Fibroblast of skin of scalp (primary cell): ENCODE measurements around the gene TNNT1.
"Not testable (repeated sequence)": the region's sequence is repeated elsewhere in the genome, so short reads cannot be mapped to it uniquely, and the experiment has no call there.

ENCODE experiments used
- DNase-seq: peaks from one replicate; pipeline ENCODE4 v3.0.0-alpha.2; 2013

Gene TNNT1

DNA sequence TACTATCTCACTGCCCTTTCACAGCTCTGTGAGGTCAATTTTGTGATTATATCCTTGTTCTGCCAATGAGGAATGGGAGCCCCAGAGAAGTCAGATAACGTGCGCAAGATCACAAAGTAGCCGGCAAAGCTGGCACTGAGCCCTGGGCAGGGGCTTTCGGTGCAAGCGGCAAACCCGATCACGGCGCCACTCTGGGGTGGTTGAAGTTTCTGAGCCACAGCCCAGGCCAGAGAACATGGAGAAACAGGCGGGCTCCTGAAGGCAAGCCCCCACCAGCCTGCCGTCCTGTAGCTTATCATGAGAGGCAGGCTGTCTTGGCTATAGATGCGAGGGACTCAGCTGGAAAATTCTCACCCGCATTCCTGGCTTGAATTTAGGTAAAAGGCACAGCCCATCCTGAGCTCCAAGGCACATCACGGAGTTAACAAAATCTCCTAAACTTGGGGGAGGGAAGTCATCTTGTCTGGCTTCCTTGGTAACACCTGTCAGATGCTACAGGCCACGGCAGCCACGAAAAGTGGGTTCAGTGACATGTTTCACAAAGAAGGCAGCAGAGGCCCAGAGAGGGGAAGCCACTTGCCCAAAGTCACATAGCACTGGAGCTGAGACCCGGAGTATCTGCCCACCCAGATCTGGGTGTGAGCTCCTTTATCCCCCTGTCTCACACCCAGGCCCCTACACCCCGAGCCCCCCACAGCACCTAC lies 12.5 kb downstream of the TNNT1 start:
- no peak for DNase-seq

DNA sequence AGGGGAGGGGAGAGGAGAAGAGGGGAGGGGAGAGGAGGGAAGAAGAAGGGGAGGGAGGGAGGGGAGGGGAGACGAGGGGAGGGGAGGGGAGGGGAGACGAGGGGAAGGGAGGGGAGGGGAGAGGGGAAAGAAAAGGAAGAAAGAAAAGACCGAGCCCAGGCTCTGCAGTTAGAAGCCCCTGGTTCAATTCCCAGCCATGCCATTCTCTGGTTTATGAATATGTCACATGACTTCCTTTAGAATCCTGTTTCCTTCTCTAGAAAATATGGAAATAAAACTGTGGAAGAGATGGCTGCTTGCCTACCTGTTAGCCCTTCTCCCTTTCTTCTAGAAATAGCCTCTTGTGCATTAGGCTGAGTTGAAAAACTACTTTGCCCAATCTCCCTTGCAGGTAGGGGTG lies 14.3 kb downstream of the TNNT1 start:
- DNase-seq: no peak

DNA sequence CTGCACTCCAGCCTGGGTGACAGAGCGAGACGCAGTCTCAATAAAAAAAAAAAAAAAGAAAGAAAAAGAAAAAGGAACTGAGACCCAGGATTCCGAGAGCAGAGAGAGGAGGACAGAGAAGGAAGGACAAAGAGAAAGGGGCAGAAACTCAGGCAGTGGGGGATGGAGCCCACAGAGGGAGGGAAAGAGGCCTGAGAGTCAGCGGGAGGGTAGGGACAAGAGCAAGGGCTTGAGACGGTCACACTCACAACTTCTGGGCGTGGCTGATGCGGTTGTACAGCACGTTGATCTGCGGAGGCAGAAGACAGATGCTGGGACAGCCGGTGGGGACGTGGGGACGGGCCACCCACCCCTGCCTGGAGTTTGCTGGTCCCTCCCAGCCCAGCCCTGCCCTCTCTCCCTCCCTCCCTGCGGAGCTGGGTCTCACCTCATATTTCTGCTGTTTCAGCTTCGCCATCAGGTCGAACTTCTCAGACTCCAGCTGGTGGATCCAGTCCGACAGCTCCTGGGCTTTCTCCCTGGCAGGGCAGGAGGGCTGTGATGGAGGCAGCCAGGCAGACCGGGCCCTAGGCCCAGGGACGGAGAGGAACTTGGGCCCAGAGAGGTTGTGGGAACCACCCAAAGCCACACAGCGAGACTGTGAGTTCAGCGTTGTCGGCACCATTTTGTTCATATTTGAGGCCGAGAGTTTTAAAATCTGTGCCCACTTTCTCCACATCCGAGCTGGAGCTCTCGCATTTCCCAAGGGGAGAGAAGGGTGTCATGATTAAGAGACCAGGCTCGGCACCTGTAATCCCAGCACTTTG lies 15.2 kb downstream of the TNNT1 start:
- DNase-seq: no peak

DNA sequence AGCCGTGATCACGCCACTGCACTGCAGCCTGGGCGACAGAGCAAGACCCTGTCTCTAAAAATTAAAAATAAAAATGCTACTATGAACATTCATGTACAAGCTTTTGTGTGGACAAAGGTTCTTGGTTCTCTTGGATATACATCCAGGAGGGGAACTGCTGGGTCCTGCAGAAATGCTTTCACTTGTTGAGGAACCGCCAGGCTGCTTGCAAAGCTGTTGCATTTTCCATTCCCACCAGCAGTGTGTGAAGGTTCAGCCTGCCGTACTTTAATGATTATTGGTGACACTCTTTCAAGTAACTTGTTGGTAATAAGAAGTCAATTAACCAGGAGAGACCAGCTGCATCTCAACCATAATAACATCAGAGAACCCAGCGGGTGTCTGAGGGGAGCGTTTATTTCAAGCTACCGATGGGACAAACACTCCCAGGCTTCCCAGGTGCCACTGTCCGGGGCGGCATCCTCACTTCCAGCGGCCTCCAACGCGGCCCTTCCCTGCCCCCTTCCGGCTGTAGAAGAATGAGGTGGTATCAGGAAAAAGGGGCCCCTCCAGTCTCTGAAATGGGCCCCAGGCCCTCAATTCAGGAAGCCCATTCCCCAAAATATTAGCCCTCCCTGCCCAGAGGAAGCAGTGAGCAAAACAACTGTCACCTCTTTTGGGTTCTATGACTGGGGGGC lies 16.4 kb downstream of the TNNT1 start:
- no peak for DNase-seq

DNA sequence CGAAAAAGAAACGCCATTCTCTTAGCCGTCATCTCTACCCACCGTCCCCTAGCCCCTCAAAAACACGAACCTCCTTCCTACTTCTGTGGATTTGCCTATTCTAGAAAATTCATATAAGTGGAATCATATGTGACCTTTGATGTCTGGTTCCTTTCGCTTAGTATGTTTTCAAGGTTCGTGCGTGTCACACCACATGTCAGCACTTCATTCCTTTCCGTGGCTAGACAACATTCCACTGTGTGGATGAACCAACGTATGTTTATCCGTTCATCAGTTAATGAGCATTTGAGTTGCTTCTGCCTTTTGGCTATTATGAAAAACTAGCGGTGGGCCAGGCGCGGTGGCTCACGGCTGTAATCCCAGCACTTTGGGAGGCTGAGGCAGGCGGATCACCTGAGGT lies 17.6 kb downstream of the TNNT1 start:
- peak; percentile 52 for DNase-seq

DNA sequence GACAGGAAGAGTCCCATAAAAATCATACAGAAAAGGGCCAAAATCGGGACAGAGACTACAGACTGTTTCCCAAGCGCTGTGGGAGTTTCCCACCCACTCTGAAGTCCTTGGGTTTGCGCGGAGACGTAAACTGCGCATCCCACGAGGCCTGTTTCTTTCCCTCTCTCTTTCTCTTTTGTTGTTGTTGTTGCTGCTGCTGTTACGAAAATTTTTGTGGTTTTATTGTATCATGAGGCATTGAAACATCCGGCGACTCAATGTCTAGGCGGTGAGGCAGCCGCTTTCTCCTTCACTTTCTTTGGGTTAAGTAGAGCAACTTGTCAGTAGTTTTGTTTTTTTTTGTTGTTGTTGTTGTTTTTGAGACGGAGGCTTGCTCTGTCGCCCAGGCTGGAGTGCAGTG lies 30.0 kb downstream of the TNNT1 start:
- DNase-seq: no peak

DNA sequence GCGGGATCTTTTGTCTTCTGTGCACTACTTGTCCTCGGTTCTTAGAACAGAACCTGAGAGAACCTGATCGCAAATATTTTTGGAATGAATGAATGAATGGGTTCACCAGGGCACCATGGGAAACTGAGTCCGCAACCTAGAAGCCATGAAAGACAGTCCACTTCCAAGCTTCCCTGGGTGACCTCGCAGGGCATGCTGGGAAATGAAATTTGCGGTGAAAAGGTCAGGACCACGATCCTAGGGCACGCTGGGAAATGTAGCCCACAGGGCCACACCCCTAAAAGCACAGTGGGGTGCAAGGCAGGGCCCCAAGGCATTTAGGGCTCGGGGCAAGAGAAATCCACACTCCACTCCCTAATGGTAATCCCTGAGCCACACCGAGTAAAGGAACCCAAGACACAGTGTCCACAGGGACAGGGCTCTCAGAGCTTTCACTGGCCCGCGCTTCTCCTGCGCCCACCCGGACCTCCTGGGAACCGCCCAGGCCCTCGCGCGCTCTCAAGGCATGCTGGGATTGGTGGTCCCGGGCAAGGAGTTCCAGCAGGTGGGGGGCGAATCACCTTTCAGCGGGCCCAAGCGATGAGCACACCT lies 30.5 kb downstream of the TNNT1 start:
- peak; percentile 60 for DNase-seq

DNA sequence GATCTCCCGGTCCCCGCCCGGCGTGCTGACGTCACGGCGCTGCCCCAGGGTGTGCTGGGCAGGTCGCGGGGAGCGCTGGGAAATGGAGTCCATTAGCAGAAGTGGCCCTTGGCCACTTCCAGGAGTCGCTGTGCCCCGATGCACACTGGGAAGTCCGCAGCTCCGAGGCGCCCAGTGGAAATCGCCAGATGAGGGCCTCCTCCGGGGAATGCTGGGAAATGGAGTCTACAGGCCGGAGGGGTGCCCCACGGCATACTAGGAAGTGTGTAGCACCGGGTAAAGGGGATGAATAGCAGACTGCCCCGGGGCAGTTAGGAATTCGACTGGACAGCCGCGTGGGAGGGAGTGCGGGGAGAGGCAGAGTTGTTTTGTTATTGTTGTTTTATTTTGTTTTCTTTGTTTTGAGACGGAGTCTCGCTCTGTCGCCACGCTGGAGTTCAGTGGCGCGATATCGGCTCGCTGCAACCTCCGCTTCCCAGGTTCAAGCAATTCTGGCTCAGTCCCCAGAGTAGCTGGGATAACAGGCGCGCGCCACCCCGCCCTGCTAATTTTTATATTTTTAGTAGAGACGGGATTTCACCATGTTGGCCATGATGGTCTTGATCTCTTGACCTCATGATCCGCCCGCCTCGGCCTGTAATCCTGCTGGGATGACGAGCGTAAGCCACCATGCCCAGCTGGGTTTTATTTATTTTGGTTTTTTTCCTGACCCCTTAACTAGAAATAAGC lies 31.2 kb downstream of the TNNT1 start:
- peak; percentile 99 for DNase-seq

DNA sequence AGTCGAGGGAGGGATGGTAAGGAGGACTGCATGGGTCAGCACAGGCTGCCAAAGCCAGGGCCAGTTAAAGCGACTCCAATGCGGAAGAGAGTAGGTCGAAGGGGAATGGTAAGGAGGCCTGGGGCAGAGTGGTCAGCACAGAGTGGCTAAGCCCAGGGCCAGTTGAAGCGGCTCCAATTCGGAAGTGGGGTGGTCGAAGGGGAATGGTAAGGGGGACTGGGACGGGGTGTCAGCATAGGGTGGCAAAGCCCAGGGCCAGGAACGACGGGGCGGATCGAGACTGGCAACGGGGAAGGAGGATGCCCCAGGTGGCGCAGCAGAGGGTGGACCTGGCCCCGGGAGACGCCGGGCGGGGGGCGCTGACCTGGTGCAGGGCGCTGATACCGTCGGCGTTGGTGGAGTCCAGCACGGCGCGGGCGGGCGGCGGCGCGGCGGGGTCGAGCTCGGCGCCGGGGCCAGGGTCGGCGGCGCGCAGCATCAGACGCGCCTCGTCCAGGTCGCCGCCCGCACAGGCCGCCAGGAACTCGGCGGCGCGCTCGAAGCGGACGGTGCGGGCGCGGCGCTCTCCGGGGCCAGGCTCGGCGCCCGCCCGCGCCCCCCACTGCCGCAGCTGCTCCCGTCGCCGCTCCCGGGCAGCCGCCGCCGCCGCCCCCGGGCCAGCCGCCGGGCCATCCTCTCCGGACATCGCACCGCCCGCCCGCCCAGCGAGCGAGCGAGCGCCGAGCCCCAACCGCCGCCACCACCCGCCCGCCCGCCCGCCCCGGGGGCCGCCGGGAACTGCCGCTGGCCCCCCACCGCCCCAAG lies 31.9 kb downstream of the TNNT1 start, which contains the start of gene PPP1R12C:
Gene PPP1R12C (minus strand): TSS at position 779 of the 804 bp plus-strand sequence. CDS start 94 bp downstream, at position 685.
- no peak for DNase-seq

DNA sequence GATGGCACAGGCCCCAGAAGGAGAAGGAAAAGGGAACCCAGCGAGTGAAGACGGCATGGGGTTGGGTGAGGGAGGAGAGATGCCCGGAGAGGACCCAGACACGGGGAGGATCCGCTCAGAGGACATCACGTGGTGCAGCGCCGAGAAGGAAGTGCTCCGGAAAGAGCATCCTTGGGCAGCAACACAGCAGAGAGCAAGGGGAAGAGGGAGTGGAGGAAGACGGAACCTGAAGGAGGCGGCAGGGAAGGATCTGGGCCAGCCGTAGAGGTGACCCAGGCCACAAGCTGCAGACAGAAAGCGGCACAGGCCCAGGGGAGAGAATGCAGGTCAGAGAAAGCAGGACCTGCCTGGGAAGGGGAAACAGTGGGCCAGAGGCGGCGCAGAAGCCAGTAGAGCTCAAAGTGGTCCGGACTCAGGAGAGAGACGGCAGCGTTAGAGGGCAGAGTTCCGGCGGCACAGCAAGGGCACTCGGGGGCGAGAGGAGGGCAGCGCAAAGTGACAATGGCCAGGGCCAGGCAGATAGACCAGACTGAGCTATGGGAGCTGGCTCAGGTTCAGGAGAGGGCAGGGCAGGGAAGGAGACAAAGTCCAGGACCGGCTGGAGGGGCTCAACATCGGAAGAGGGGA lies 32.7 kb downstream of the TNNT1 start:
- DNase-seq: peak; percentile 60

DNA sequence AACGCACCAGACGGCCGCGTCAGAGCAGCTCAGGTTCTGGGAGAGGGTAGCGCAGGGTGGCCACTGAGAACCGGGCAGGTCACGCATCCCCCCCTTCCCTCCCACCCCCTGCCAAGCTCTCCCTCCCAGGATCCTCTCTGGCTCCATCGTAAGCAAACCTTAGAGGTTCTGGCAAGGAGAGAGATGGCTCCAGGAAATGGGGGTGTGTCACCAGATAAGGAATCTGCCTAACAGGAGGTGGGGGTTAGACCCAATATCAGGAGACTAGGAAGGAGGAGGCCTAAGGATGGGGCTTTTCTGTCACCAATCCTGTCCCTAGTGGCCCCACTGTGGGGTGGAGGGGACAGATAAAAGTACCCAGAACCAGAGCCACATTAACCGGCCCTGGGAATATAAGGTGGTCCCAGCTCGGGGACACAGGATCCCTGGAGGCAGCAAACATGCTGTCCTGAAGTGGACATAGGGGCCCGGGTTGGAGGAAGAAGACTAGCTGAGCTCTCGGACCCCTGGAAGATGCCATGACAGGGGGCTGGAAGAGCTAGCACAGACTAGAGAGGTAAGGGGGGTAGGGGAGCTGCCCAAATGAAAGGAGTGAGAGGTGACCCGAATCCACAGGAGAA lies 33.5 kb downstream of the TNNT1 start:
- DNase-seq: no peak

DNA sequence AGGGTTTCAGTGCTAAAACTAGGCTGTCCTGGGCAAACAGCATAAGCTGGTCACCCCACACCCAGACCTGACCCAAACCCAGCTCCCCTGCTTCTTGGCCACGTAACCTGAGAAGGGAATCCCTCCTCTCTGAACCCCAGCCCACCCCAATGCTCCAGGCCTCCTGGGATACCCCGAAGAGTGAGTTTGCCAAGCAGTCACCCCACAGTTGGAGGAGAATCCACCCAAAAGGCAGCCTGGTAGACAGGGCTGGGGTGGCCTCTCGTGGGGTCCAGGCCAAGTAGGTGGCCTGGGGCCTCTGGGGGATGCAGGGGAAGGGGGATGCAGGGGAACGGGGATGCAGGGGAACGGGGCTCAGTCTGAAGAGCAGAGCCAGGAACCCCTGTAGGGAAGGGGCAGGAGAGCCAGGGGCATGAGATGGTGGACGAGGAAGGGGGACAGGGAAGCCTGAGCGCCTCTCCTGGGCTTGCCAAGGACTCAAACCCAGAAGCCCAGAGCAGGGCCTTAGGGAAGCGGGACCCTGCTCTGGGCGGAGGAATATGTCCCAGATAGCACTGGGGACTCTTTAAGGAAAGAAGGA lies 34.4 kb downstream of the TNNT1 start:
- DNase-seq: no peak

DNA sequence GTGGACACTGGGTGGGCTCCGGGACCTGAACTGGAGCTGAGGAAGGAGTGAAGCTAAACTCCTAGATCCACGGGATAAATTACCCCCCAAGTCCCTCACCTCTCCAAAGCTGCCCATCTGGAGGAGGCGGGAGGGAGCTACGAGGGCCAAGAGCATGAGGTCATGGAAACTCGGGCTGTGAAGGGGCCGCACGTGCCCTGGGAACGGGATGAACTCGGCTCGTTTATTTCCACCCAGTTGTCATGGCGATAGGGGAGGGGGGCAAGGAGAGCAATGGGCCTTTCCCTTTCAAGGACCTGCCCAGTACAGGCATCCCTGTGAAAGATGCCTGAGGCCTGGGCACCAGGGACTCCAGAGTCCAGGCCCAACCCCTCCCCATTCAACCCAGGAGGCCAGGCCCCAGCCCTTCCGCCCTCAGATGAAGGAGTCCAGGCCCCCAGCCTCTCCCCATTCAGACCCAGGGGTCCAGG lies 35.4 kb downstream of the TNNT1 start:
- peak; percentile 82 for DNase-seq

DNA sequence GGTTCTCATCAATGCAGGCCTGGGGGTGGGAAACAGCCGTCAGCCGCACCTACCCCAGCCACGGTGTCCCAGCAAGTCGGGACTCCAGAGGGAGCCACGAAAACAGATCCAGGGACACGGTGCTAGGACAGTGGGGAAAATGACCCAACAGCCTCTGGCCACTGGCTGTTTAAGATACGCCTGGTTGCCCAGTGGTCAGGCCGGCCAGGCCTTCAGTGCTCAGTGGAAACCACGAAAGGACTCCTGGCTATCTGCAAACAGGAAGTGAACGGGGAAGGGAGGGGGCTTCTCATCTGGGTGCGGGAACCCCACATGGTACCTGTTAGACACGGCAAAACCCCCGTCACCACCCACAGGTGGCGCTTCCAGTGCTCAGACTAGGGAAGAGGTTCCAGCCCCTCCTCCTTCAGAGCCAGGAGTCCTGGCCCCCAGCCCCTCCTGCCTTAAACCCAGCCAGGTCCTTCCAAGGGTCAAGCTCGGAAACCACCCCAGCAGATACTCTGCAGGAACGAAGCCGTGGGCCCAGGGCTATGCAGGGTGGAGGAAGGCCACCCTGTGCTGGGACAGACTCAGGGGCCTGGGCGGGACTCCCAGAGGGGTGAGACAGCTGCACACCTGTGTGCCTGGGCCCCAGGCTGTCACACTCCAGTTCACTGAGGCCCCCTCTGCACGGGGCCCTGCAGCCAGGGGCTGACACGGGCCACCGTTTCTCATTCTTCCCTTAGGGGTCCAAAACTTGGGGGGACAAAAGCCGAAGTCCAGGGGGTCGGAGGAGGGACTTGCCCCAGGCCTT lies 36.0 kb downstream of the TNNT1 start:
- no peak for DNase-seq

DNA sequence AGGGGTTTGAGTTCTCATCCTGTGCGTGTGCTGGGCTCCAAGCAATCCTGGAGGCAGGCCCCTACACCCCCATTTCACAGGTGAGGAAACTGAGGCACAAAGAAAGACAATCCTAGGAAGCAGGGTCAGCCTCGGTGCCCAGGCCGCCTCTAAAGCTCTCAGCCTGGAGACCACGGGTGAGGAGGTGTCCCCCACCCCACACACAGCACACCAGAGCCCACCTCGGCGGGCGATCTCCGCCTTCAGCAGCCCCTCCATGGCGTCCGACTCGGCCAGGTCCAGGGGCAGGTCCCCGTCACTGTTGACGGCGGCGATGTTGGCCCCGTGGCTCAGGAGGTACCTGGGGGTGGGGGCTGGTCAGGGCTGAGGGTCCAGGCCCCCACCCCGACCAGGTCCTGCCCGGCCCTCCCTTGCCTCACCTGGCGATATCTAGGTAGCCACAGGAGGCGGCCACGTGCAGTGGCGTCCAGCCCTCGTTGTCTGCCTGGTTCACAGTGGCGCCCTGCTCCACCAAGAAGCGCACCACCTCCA lies 36.7 kb downstream of the TNNT1 start:
- DNase-seq: no peak

DNA sequence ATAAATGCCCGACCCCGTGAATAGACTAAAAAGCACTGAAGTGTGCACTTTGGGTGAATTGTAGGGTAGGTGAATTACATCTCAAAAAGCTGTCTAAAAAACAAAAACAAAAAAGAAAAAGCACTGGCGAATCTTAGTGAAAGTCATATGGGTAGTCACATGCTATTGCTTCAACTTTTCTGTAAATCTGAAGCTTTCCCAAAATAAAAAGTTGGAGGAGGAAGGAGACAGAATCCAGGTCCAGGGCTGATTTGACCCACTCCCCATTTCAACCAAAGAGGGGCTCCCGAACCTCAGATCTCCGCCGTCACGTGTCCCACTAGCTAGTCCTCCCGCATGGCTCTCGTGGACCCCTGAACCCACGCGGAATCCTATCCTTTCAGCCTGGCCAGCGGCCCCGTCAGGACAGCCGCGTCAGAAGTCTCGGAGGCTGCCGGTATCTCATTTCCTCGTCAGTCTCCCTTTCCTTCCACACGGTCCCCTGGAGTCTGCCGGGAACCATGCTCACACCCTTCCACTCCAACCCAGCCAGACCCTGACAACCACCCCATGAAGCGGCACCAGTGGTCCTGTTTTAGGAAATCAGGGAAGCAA lies 37.7 kb downstream of the TNNT1 start:
- DNase-seq: no peak

DNA sequence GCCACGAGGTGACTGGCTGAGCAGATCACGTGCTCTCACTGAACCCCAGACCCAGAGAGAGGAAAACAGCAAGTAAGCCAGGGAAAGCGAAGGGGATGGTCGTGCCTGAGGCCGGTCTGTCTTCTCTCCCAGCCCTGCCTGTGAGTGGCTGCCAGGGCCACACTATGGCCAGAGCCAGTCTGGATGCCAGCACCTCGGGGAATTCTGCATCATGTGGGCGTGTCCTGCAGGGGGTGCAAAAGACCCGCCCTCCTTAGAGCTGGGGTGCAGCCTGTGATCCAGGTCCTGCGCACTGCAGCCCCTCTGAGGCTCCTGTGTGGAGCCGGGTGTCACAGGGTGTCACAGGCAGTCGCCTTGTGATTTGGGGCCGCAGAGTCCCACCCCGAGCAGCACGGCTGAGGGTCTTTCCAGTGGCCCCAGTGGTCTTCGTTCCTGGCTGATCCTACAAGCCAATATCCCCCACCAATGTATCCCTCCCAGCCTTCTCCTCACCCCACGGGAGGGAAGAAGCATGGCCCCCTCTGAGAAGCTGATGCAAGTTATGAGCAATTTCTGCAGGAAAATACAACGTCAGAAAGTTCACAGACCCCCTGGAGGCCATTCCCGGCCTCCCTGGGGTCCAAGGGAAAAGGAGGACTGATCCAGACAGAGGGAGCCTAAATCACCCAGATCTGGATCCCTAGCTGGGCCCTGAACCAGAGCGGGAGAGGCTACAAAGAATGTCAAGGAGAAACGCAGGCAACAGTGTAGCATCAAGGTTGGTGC lies 39.3 kb downstream of the TNNT1 start:
- DNase-seq: peak; percentile 44

DNA sequence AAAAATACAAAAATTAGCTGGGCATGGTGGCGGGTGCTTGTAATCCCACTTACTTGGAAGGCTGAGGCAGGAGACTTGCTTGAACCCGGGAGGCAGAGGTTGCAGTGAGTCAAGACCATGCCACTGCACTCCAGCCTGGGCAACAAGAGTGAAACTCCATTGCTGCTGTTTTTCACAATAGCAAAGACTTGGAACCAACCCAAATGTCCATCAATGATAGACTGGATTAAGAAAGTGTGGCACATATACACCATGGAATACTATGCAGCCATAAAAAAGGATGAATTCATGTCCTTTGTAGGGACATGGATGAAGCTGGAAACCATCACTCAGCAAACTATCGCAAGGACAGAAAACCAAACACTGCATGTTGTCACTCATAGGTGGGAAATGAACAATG lies 41.8 kb downstream of the TNNT1 start:
- DNase-seq: not testable (repeated sequence)
